Nephron (organoid): ENCODE measurements around the gene NUP62.
A peak's percentile ranks its signal among the peaks of the same experiment; 100 is the strongest.

Source experiments
- H3K27ac Mint-ChIP-seq, 3 experiments: 2 replicates each; pipeline ENCODE4 v1.8.0; 2020; ENCODE audit warnings: mixed read lengths in 3 of 3, mild to moderate bottlenecking in 2 of 3, moderate library complexity in 1 of 3
- H3K27me3 Mint-ChIP-seq: 2 replicates; pipeline ENCODE4 v1.8.0; 2021; ENCODE audit warnings: low read depth, mild to moderate bottlenecking, moderate library complexity, mixed read lengths
- H3K36me3 Mint-ChIP-seq: 2 replicates; pipeline ENCODE4 v1.8.0; 2020; ENCODE audit warnings: low read depth, mixed read lengths
- H3K4me1 Mint-ChIP-seq: 2 replicates; pipeline ENCODE4 v1.8.0; 2020; ENCODE audit warnings: mixed read lengths
- H3K4me3 Mint-ChIP-seq, 3 experiments: 2 replicates each; pipeline ENCODE4 v1.8.0; 2020; ENCODE audit warnings: mild to moderate bottlenecking in 3 of 3, mixed read lengths in 3 of 3, moderate library complexity in 2 of 3
- H3K9me3 Mint-ChIP-seq: 2 replicates; pipeline ENCODE4 v1.8.0; 2020; ENCODE audit warnings: mixed read lengths
- TF ChIP-seq, protein P1 (sequence below), 3 experiments: fragments of 200-600 bp; sonication (generic); IDR thresholded peaks; one replicate each; pipeline ENCODE4 v1.5.0; 2021; ENCODE audit warnings: antibody characterized with exemption in 3 of 3; ENCODE audit not compliant: unreplicated experiment in 3 of 3

The NUP62 gene

DNA sequence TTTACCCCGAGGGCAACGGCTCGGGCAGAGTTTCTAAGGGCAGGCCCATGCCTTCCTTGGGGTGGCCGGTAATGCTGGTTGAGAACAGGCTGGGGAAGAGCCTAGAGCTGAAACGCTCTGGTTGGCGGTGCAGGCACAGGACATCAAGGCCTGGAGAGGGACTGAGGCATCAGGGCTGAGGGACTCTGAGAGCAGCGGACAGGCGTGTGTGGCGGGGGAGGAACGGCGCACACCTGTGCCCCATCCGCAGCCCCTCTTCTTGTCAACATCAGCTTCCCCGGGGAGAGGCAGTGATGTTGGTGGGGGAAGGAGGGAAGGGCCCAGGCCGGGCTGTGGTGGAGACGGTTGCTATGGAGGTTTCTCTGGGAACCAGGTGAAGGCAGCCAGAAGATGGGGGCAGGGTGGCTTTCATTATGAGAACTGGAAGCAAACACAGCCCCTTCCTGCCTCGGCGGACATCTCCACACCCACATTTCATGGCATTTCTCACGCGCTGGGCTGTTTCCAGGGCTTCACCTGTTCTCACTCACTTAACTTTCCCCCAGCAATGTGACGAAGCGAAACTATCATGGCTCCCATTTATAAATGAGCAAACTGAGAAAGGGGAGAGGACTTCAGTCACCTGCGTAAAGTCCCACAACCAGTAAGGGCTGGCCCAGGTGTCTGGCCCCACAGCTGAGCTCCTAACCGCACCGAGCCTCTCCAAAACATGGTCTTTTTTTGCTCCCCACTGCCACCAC lies 8.5 kb downstream of the NUP62 start:
- Mint-ChIP-seq H3K4me1 (peaks cover 36% of the 10 kb centered on the region), H3K36me3 (peaks cover 47% of the 10 kb centered on the region), H3K27me3 (no peaks in the 10 kb centered on the region), H3K9me3 (peaks cover 3% of the 10 kb centered on the region), H3K4me3 (no peak overlapping the region), H3K27ac (no peak overlapping the region)
- TF ChIP-seq, protein P1, sequence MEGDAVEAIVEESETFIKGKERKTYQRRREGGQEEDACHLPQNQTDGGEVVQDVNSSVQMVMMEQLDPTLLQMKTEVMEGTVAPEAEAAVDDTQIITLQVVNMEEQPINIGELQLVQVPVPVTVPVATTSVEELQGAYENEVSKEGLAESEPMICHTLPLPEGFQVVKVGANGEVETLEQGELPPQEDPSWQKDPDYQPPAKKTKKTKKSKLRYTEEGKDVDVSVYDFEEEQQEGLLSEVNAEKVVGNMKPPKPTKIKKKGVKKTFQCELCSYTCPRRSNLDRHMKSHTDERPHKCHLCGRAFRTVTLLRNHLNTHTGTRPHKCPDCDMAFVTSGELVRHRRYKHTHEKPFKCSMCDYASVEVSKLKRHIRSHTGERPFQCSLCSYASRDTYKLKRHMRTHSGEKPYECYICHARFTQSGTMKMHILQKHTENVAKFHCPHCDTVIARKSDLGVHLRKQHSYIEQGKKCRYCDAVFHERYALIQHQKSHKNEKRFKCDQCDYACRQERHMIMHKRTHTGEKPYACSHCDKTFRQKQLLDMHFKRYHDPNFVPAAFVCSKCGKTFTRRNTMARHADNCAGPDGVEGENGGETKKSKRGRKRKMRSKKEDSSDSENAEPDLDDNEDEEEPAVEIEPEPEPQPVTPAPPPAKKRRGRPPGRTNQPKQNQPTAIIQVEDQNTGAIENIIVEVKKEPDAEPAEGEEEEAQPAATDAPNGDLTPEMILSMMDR (IDR thresholded peaks at IDR 0.05; ENCODE audit: unreplicated experiment in 3 of 3) = no peak

GRCh38 chr19:49918089-49918488 lies 11.2 kb downstream of the NUP62 start:
- H3K9me3 Mint-ChIP-seq = peaks cover 3% of the 10 kb centered on the region

DNA sequence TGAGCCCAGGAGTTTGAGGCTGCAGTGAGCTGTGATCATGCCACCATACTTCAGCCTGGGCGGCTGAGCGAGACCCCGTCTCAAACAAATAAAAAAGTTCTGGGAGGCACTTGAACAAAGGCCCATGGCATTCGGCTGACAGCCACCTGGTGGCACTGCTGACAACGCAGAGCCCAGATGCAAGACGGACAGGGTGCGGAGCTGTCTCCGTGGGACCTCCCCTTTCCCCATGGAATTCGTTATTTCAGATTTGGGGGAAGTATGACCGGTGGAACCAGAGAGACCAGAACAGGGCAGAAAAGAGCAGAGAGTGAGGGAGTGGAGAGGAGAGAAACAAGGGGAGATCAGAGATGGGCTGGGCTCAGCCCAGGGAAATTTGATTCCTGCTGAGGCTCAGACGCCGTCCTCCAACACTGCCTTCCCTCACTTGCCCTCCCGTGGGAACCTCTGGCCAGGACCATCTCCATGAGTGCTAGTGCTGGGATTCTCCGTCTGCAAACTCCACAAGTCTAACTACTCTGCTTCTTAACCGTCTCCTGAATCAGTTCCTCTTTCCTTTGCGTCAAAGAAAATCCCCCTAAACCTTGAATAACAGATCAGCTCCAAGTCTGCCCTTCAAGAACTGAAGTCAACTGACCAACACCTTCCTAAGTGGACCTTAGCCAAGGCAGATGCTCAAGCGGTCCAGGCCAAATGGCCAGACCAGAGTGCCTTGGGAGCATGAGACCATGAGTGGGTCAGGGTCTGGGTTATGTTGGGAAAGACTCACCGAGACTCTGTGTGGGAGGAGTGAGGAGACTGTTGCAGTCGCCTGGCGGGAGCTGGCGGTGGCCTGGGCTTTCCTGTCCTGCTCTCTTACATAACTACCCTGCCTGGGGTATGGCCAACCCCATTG lies 12.2 kb downstream of the NUP62 start:
- no peaks in the 10 kb centered on the region for H3K27me3 Mint-ChIP-seq
- peaks cover 18% of the 10 kb centered on the region for H3K4me1 Mint-ChIP-seq
- peak overlapping the region; percentile 23 to 61 (median 29) for H3K27ac Mint-ChIP-seq
- H3K9me3 Mint-ChIP-seq = peaks cover 3% of the 10 kb centered on the region
- H3K4me3 Mint-ChIP-seq = peak overlapping the region in 1 of 3 experiments; percentile 44
- TF ChIP-seq, protein P1 (IDR thresholded peaks at IDR 0.05; ENCODE audit: unreplicated experiment in 3 of 3) = peak; percentile 18 to 40 (median 25)
- H3K36me3 Mint-ChIP-seq = peaks cover 62% of the 10 kb centered on the region

More at GRCh38 chr19:49918089-49918488, 11.2 kb downstream of the NUP62 start:
- Mint-ChIP-seq H3K4me3 (no peak overlapping the region), H3K36me3 (peaks cover 56% of the 10 kb centered on the region), H3K4me1 (peaks cover 23% of the 10 kb centered on the region), H3K27ac (no peak overlapping the region), H3K27me3 (no peaks in the 10 kb centered on the region)
- TF ChIP-seq, protein P1 (IDR thresholded peaks at IDR 0.05; ENCODE audit: unreplicated experiment in 3 of 3) = no peak

DNA sequence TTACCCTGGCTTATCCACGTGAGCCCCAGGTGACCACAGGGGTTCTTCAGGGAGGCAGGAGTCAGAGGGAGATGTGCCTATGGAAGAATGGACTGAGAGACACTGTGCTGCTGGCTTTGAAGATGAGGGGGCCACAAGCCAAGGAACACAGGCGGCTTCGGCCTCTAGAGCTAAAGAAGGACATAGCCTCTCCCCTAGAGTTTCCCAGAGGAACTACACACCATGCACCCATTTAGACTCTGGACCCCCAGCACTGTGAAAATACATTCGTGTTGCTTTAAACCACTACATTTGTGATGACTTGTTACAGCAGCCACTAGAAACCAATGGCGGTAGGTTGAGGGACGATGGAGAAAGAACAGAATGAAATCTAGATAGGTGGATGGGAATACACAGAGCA lies 14.0 kb downstream of the NUP62 start:
- TF ChIP-seq, protein P1 (IDR thresholded peaks at IDR 0.05; ENCODE audit: unreplicated experiment in 3 of 3) = no peak
- Mint-ChIP-seq H3K27ac (no peak overlapping the region), H3K4me3 (no peak overlapping the region), H3K36me3 (peaks cover 66% of the 10 kb centered on the region), H3K27me3 (no peaks in the 10 kb centered on the region), H3K9me3 (peaks cover 3% of the 10 kb centered on the region), H3K4me1 (peaks cover 23% of the 10 kb centered on the region)

- no peak overlapping the region for H3K4me3 Mint-ChIP-seq
- H3K27ac Mint-ChIP-seq = peak overlapping the region in 2 of 3 experiments; percentile 43 to 71
- peaks cover 61% of the 10 kb centered on the region for H3K36me3 Mint-ChIP-seq
- peaks cover 23% of the 10 kb centered on the region for H3K4me1 Mint-ChIP-seq
- peaks cover 3% of the 10 kb centered on the region for H3K9me3 Mint-ChIP-seq
- TF ChIP-seq, protein P1 (IDR thresholded peaks at IDR 0.05; ENCODE audit: unreplicated experiment in 3 of 3) = no peak
- no peaks in the 10 kb centered on the region for H3K27me3 Mint-ChIP-seq
Observed at GRCh38 chr19:49913720-49914119, 15.6 kb downstream of the NUP62 start.
